GM10266 (cell line): ENCODE results near the gene L1CAM.

Experiments
- DNase-seq: peaks from one replicate; pipeline ENCODE4 v3.0.0; 2012; ENCODE audit errors: extremely low spot score
- CTCF ChIP-seq: IDR thresholded peaks from 2 replicates; pipeline ENCODE4 v1.5.1; 2012; ENCODE audit warnings: mild to moderate bottlenecking, low read depth; ENCODE audit not compliant: control insufficient read depth, insufficient read depth; ENCODE audit errors: missing control alignments

The L1CAM gene

GRCh38 chrX:153921511-153922446 lies 35.8 kb upstream of the L1CAM start:
- DNase-seq: no peak

GRCh38 chrX:153921070-153921469 lies 35.1 kb upstream of the L1CAM start:
- DNase-seq: no peak
- TF ChIP-seq CTCF: no peak

More at GRCh38 chrX:153921511-153922446, 35.8 kb upstream of the L1CAM start:
- TF ChIP-seq CTCF: no peak

- no peak for TF ChIP-seq CTCF
- no peak for DNase-seq
Measured at GRCh38 chrX:153920546-153920945, 34.6 kb upstream of the L1CAM start.

- TF ChIP-seq CTCF: no peak
- no peak for DNase-seq
Measured at GRCh38 chrX:153919281-153919680, 33.3 kb upstream of the L1CAM start.

- TF ChIP-seq CTCF: no peak
- no peak for DNase-seq
Measured at GRCh38 chrX:153917869-153918268, 31.9 kb upstream of the L1CAM start.

- DNase-seq: no peak
- no peak for TF ChIP-seq CTCF
Measured at GRCh38 chrX:153913701-153914100, 27.7 kb upstream of the L1CAM start.

GRCh38 chrX:153913211-153913610 lies 27.2 kb upstream of the L1CAM start:
- no peak for TF ChIP-seq CTCF
- no peak for DNase-seq
